Measurements from ENCODE around the gene RPS27A. TPM values are rescaled to one million over a fixed set of nuclear protein-coding genes. Genes with fewer than 3 reads are reported as not detected.
"Not testable (repeated sequence)": the region's sequence is repeated elsewhere in the genome, so short reads cannot be mapped to it uniquely, and the experiment has no call there.

RPS27A gene
- total and polyA plus RNA-seq, 5 donors, result 469 to 986 (median 544) TPM

GRCh38 chr2:55239656-55240222 lies 7.3 kb downstream of the RPS27A start:
- Histone ChIP-seq H3K4me3 (ENCODE audit: low read length) (no peak overlapping the region), H3K4me1 (ENCODE audit: control insufficient read depth, insufficient read depth, low read length) (no peaks in the 10 kb centered on the region), H3K27me3 (ENCODE audit: control insufficient read depth, insufficient read depth) (no peaks in the 10 kb centered on the region), H3K27ac (ENCODE audit: low read length) (no peak overlapping the region), H3K9me3 (ENCODE audit: control insufficient read depth, low read length) (no peaks in the 10 kb centered on the region)
- DNase-seq (no peak), ATAC-seq (no peak)
- 74% methylated on average over 4 of the region's 4 CpGs for WGBS
- intact Hi-C loops (cut with DNase I), result no loop called here

- H3K4me1 ChIP-seq (ENCODE audit: control insufficient read depth, insufficient read depth, low read length); H3K27ac ChIP-seq (ENCODE audit: low read length); DNase-seq; H3K27me3 ChIP-seq (ENCODE audit: control insufficient read depth, insufficient read depth); intact Hi-C loops (cut with DNase I); H3K9me3 ChIP-seq (ENCODE audit: control insufficient read depth, low read length); H3K4me3 ChIP-seq (ENCODE audit: low read length); ATAC-seq: not testable (repeated sequence)
- WGBS, result 90% methylated on average over 8 of the region's 8 CpGs
These were observed 9.1 kb downstream of the RPS27A start for GRCh38 chr2:55241582-55241981.

GRCh38 chr2:55242617-55243016 lies 10.1 kb downstream of the RPS27A start:
- intact Hi-C loops (cut with DNase I), result no loop called here
- Histone ChIP-seq H3K4me3 (ENCODE audit: low read length) (no peak overlapping the region), H3K27me3 (ENCODE audit: control insufficient read depth, insufficient read depth) (no peaks in the 10 kb centered on the region), H3K4me1 (ENCODE audit: control insufficient read depth, insufficient read depth, low read length) (no peaks in the 10 kb centered on the region), H3K9me3 (ENCODE audit: control insufficient read depth, low read length) (no peaks in the 10 kb centered on the region), H3K27ac (ENCODE audit: low read length) (no peak overlapping the region)
- DNase-seq (no peak), ATAC-seq (no peak)
- WGBS, result 59% methylated on average over 1 of the region's 1 CpG

- no peaks in the 10 kb centered on the region for H3K4me1 ChIP-seq (ENCODE audit: control insufficient read depth, insufficient read depth, low read length)
- DNase-seq (no peak), ATAC-seq (no peak)
- H3K27ac ChIP-seq (ENCODE audit: low read length), result no peak overlapping the region
- no peaks in the 10 kb centered on the region for H3K9me3 ChIP-seq (ENCODE audit: control insufficient read depth, low read length)
- H3K4me3 ChIP-seq (ENCODE audit: low read length), result no peak overlapping the region
- WGBS, result 88% methylated on average over 5 of the region's 5 CpGs
- no peaks in the 10 kb centered on the region for H3K27me3 ChIP-seq (ENCODE audit: control insufficient read depth, insufficient read depth)
- intact Hi-C loops (cut with DNase I), result no loop called here
These were observed 12.9 kb downstream of the RPS27A start for GRCh38 chr2:55245411-55245810.

- no peak overlapping the region for H3K4me3 ChIP-seq (ENCODE audit: low read length)
- WGBS, result 73% methylated on average over 5 of the region's 5 CpGs
- ATAC-seq (no peak), DNase-seq (no peak)
- no peaks in the 10 kb centered on the region for H3K4me1 ChIP-seq (ENCODE audit: control insufficient read depth, insufficient read depth, low read length)
- intact Hi-C loops (cut with DNase I), result no loop called here
- H3K27me3 ChIP-seq (ENCODE audit: control insufficient read depth, insufficient read depth), result no peaks in the 10 kb centered on the region
- H3K9me3 ChIP-seq (ENCODE audit: control insufficient read depth, low read length), result no peaks in the 10 kb centered on the region
- no peak overlapping the region for H3K27ac ChIP-seq (ENCODE audit: low read length)
These were observed 14.5 kb downstream of the RPS27A start for GRCh38 chr2:55247025-55247424.

- Histone ChIP-seq H3K9me3 (ENCODE audit: control insufficient read depth, low read length) (no peaks in the 10 kb centered on the region), H3K27me3 (ENCODE audit: control insufficient read depth, insufficient read depth) (no peaks in the 10 kb centered on the region), H3K4me3 (ENCODE audit: low read length) (no peak overlapping the region), H3K27ac (ENCODE audit: low read length) (no peak overlapping the region), H3K4me1 (ENCODE audit: control insufficient read depth, insufficient read depth, low read length) (no peaks in the 10 kb centered on the region)
- DNase-seq, result no peak
- WGBS, result 91% methylated on average over 3 of the region's 3 CpGs
- no peak for ATAC-seq
- intact Hi-C loops (cut with DNase I), result no loop called here
These were observed 20.3 kb downstream of the RPS27A start for GRCh38 chr2:55252832-55253231.

GRCh38 chr2:55259586-55259985 lies 27.1 kb downstream of the RPS27A start:
- intact Hi-C loops (cut with DNase I); H3K9me3 ChIP-seq (ENCODE audit: control insufficient read depth, low read length); H3K27ac ChIP-seq (ENCODE audit: low read length); ATAC-seq; H3K4me3 ChIP-seq (ENCODE audit: low read length); DNase-seq; H3K4me1 ChIP-seq (ENCODE audit: control insufficient read depth, insufficient read depth, low read length); H3K27me3 ChIP-seq (ENCODE audit: control insufficient read depth, insufficient read depth): not testable (repeated sequence)
- WGBS, result 86% methylated on average over 3 of the region's 3 CpGs

- Histone ChIP-seq H3K27me3 (ENCODE audit: control insufficient read depth, insufficient read depth) (no peaks in the 10 kb centered on the region), H3K4me1 (ENCODE audit: control insufficient read depth, insufficient read depth, low read length) (peaks cover 2% of the 10 kb centered on the region), H3K4me3 (ENCODE audit: low read length) (peak overlapping the region; percentile 91), H3K27ac (ENCODE audit: low read length) (peak overlapping the region; percentile 97), H3K9me3 (ENCODE audit: control insufficient read depth, low read length) (no peaks in the 10 kb centered on the region)
- DNase-seq (no peak), ATAC-seq (peak in 1 of 2 donors; percentile 5)
- 15% methylated on average over 13 of the region's 13 CpGs for WGBS
- intact Hi-C loops (cut with DNase I), result loop anchor here in 1 of 4 donors (5.0 kb wide), 1 partner anchor 36 kb away; the partner anchor contains the start of genes CLHC1 and RPS27A
These were observed 35.9 kb downstream of the RPS27A start for GRCh38 chr2:55268288-55268906.

- peak within 1 kb of the TSS; percentile 97 for H3K27ac ChIP-seq (ENCODE audit: low read length)
- H3K9me3 ChIP-seq (ENCODE audit: control insufficient read depth, low read length), result no peaks in the 10 kb centered on the region
- peaks cover 2% of the 10 kb centered on the region for H3K4me1 ChIP-seq (ENCODE audit: control insufficient read depth, insufficient read depth, low read length)
- H3K4me3 ChIP-seq (ENCODE audit: low read length), result peak within 1 kb of the TSS; percentile 91
- ATAC-seq (peak; percentile 99), DNase-seq (peak; percentile 97 to 98 (median 98))
- H3K27me3 ChIP-seq (ENCODE audit: control insufficient read depth, insufficient read depth), result no peaks in the 10 kb centered on the region
- WGBS, result under 1% methylated on average over 43 of the region's 43 CpGs
- intact Hi-C loops (cut with DNase I), result loop anchor here in 1 of 4 donors (5.0 kb wide), 1 partner anchor 37 kb away; the partner anchor contains the start of genes CLHC1 and RPS27A
These were observed 36.6 kb downstream of the RPS27A start, which contains the start of gene MTIF2 for GRCh38 chr2:55268907-55269644. MTIF2 (minus strand) TSS chr2:55269231; CDS start chr2:55263858, 5,373 bp downstream.

GRCh38 chr2:55269645-55269990 lies 37.1 kb downstream of the RPS27A start:
- peaks cover 2% of the 10 kb centered on the region for H3K4me1 ChIP-seq (ENCODE audit: control insufficient read depth, insufficient read depth, low read length)
- H3K4me3 ChIP-seq (ENCODE audit: low read length), result peak overlapping the region; percentile 91
- DNase-seq, result no peak
- no peaks in the 10 kb centered on the region for H3K9me3 ChIP-seq (ENCODE audit: control insufficient read depth, low read length)
- ATAC-seq, result no peak
- peak overlapping the region; percentile 78 for H3K27ac ChIP-seq (ENCODE audit: low read length)
- 53% methylated on average over 7 of the region's 7 CpGs for WGBS
- intact Hi-C loops (cut with DNase I), result loop anchor here in 1 of 4 donors (5.0 kb wide), 1 partner anchor 37 kb away; the partner anchor contains the start of genes CLHC1 and RPS27A
- no peaks in the 10 kb centered on the region for H3K27me3 ChIP-seq (ENCODE audit: control insufficient read depth, insufficient read depth)

- DNase-seq; H3K27me3 ChIP-seq (ENCODE audit: control insufficient read depth, insufficient read depth); H3K4me3 ChIP-seq (ENCODE audit: low read length); H3K4me1 ChIP-seq (ENCODE audit: control insufficient read depth, insufficient read depth, low read length); ATAC-seq; H3K9me3 ChIP-seq (ENCODE audit: control insufficient read depth, low read length); H3K27ac ChIP-seq (ENCODE audit: low read length): not testable (repeated sequence)
- intact Hi-C loops (cut with DNase I), result loop anchor here in 1 of 4 donors (5.0 kb wide), 1 partner anchor 158 kb away; no protein-coding TSS in a partner anchor
- WGBS, result 82% methylated on average over 2 of the region's 2 CpGs
These were observed 41.9 kb downstream of the RPS27A start for GRCh38 chr2:55274346-55274745.

All from right cardiac atrium (tissue), 5 donors.